Lower leg skin (tissue), 4 donors: Measurements from ENCODE around the gene MAN2A2. TPM values are rescaled to one million over a fixed set of nuclear protein-coding genes. Genes with fewer than 3 reads are reported as not detected.

Source experiments
- DNase-seq, 2 donors: peaks; one replicate each; pipeline ENCODE4 v3.0.0-alpha.2; 2019; ENCODE audit warnings: low spot score in 2 of 2
- H3K4me3 ChIP-seq: fragments of 200-600 bp; sonication (generic); 2 replicates; pipeline ENCODE4 v1.5.1; 2017; ENCODE audit warnings: mild to moderate bottlenecking, low read depth; ENCODE audit not compliant: poor library complexity, severe bottlenecking
- CTCF ChIP-seq, 3 donors: fragments of 450-650 bp; IDR thresholded peaks; one replicate each; pipeline ENCODE4 v1.5.1; 2016; ENCODE audit warnings: antibody characterized with exemption in 3 of 3, mild to moderate bottlenecking in 3 of 3, moderate library complexity in 2 of 3
- POLR2A ChIP-seq, 2 donors: fragments of 450-650 bp; IDR thresholded peaks; one replicate each; pipeline ENCODE4 v1.6.1; 2016 to 2017; ENCODE audit warnings: antibody characterized with exemption in 2 of 2, mild to moderate bottlenecking in 1 of 2, moderate library complexity in 1 of 2
- WGBS, 2 donors: methylation state at CpG; one replicate each; pipeline ENCODE4 v1.1.5; 2018; 5-methylcytosine and 5-hydroxymethylcytosine counted together
- intact Hi-C: fragments of 100-400 bp; cut with DNase I; formaldehyde crosslinking; loops from one replicate; pipeline ENCODE4 v1.15.0; 2023; ENCODE audit warnings: low total_unique reads
- total RNA-seq, 4 donors: library from RNA; depleted of rRNA; stranded (reverse); fragments of >200 nt; gene quantifications; one replicate each; pipeline ENCODE4 v1.1.0, GENCODE V29; 2016

Gene MAN2A2
- total RNA-seq, 4 donors from 2014 or later: 21.8 to 43.5 (median 27.4) TPM

- H3K4me3 ChIP-seq: no peak overlapping the region
- intact Hi-C loops: no loop called here
- no peak for DNase-seq
- TF ChIP-seq CTCF (IDR thresholded peaks at IDR 0.05) (no peak), POLR2A (IDR thresholded peaks at IDR 0.05) (no peak)
- WGBS, 2 donors: 91 to 94% methylated on average over 11 to 16 of the region's 16 CpGs
Measured at GRCh38 chr15:90946538-90946937, 43.4 kb downstream of the MAN2A2 start.

GRCh38 chr15:90946941-90947576 lies 44.0 kb downstream of the MAN2A2 start:
- 86 to 94% methylated on average over 7 to 8 of the region's 8 CpGs for WGBS, 2 donors
- TF ChIP-seq CTCF (IDR thresholded peaks at IDR 0.05) (no peak), POLR2A (IDR thresholded peaks at IDR 0.05) (no peak)
- no peak for DNase-seq
- no peak overlapping the region for H3K4me3 ChIP-seq
- intact Hi-C loops: no loop called here

GRCh38 chr15:90947577-90948357 lies 44.7 kb downstream of the MAN2A2 start:
- no peak overlapping the region for H3K4me3 ChIP-seq
- WGBS, 2 donors: 89 to 94% methylated on average over 17 to 18 of the region's 18 CpGs
- intact Hi-C loops: no loop called here
- no peak for TF ChIP-seq POLR2A (IDR thresholded peaks at IDR 0.05)
- DNase-seq: no peak

- H3K4me3 ChIP-seq: no peak overlapping the region
- intact Hi-C loops: no loop called here
- TF ChIP-seq POLR2A (IDR thresholded peaks at IDR 0.05) (no peak), CTCF (IDR thresholded peaks at IDR 0.05) (no peak)
- WGBS, 2 donors: 88 to 98% methylated on average over 7 to 8 of the region's 8 CpGs
- DNase-seq: no peak
Measured at GRCh38 chr15:90948506-90948905, 45.4 kb downstream of the MAN2A2 start.

- intact Hi-C loops: loop anchor here (10.0 kb wide), 1 partner anchor 325 kb away; no protein-coding TSS in a partner anchor
- no peak overlapping the region for H3K4me3 ChIP-seq
- 93 to 95% methylated on average over 23 of the region's 23 CpGs for WGBS, 2 donors
- DNase-seq: no peak
- TF ChIP-seq POLR2A (IDR thresholded peaks at IDR 0.05): no peak
- TF ChIP-seq CTCF (IDR thresholded peaks at IDR 0.05): no peak
Measured at GRCh38 chr15:90949979-90950675, 47.0 kb downstream of the MAN2A2 start.

- H3K4me3 ChIP-seq: no peak overlapping the region
- intact Hi-C loops: loop anchor here (10.0 kb wide), 1 partner anchor 324 kb away; no protein-coding TSS in a partner anchor
- 99 to 100% methylated on average over 6 of the region's 6 CpGs for WGBS, 2 donors
- TF ChIP-seq POLR2A (IDR thresholded peaks at IDR 0.05) (no peak), CTCF (IDR thresholded peaks at IDR 0.05) (no peak)
- no peak for DNase-seq
Measured at GRCh38 chr15:90950676-90951075, 47.6 kb downstream of the MAN2A2 start.
